ENCODE data around the gene RARB. TPM values are rescaled to one million over a fixed set of nuclear protein-coding genes. Genes with fewer than 3 reads are reported as not detected.

The RARB gene
- total RNA-seq, 1 donor from 2014 or later: 15.0 TPM

DNA sequence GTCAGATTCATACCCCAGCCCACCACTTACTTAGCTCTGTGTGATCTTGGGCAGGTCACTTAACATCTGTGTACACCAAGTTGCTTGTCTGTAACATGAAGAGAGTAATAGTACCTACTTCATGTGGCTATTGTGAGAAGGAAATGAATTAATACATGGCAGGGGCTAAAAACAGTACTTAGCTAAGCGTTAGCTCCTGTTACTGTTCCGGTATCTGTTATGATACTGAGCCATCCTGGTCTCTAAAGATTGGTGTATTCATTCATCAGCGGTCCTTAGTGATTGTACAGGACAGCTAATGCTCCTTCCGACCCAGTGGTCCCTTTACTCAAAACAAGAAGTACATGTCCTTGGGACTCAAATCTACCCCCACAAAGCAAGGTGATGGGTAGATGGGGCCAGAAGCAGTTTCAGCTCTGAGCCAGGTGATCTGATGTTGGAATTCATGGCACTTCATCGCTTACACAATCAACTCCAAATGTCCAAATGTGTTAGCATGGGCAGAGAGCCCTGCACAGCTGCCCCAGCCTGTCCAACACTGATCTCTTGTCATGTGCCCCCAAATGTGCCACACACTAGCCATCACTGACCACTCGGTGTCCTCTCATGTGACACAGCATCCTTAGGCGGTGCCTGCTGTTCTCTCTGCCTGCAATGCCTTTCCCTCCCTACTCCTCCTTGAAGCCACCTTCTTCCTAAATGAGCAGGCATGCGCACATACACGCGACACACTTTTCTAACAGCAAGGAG lies 84.1 kb downstream of the RARB start:
- intact Hi-C loops (cut with DNase I): no loop called here

DNA sequence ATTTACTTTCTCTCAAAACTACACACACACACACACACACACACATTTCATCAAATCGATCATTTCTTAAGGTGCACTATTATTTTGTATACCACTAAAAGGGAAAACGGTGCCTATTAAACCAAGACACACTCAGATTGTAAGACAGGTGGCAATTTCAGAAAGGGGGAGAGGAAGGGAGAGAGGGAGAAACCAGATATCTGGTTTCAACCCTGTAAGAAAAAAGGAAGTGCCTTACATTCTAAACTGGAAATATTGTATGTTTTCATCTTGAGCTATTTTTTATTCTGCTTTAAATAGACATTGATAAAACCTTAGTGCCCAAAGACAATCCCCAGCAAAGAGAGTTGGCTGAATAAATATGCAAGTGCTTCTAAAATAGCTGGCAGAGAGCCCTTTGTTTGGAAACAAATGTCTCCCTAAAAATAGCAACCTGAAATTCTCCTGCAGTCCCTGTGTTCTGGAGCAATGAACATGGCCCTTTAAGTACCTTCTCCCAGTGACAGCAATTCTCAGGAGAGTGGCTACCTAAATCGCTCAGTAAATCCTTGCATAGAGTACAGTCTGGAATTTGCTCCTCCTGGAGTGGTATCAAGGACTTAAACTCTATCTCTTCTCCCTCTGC lies 85.7 kb downstream of the RARB start:
- Histone ChIP-seq H3K27ac (no peak overlapping the region), H3K36me3 (no peaks in the 10 kb centered on the region), H3K4me1 (peaks cover 7% of the 10 kb centered on the region), H3K4me3 (no peak overlapping the region), H3K9me3 (no peaks in the 10 kb centered on the region), H3K27me3 (no peaks in the 10 kb centered on the region)
- no peak for TF ChIP-seq POLR2AphosphoS5 (IDR thresholded peaks at IDR 0.05; ENCODE audit: insufficient read depth in 1 of 2, low read depth in 1 of 2)
- intact Hi-C loops (cut with DNase I): no loop called here
- no peak for DNase-seq (ENCODE audit: extremely low spot score in 2 of 2)

More for the DNA sequence above, 84.1 kb downstream of the RARB start:
- Histone ChIP-seq H3K27ac (no peak overlapping the region), H3K9me3 (no peaks in the 10 kb centered on the region), H3K27me3 (no peaks in the 10 kb centered on the region), H3K36me3 (no peaks in the 10 kb centered on the region), H3K4me1 (peaks cover 7% of the 10 kb centered on the region), H3K4me3 (no peak overlapping the region)
- TF ChIP-seq, protein P1, sequence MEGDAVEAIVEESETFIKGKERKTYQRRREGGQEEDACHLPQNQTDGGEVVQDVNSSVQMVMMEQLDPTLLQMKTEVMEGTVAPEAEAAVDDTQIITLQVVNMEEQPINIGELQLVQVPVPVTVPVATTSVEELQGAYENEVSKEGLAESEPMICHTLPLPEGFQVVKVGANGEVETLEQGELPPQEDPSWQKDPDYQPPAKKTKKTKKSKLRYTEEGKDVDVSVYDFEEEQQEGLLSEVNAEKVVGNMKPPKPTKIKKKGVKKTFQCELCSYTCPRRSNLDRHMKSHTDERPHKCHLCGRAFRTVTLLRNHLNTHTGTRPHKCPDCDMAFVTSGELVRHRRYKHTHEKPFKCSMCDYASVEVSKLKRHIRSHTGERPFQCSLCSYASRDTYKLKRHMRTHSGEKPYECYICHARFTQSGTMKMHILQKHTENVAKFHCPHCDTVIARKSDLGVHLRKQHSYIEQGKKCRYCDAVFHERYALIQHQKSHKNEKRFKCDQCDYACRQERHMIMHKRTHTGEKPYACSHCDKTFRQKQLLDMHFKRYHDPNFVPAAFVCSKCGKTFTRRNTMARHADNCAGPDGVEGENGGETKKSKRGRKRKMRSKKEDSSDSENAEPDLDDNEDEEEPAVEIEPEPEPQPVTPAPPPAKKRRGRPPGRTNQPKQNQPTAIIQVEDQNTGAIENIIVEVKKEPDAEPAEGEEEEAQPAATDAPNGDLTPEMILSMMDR (IDR thresholded peaks at IDR 0.05): no peak
- no peak for TF ChIP-seq POLR2A (IDR thresholded peaks at IDR 0.05)
- no peak for TF ChIP-seq POLR2AphosphoS5 (IDR thresholded peaks at IDR 0.05; ENCODE audit: insufficient read depth in 1 of 2, low read depth in 1 of 2)
- DNase-seq (ENCODE audit: extremely low spot score in 2 of 2): no peak

- no peaks in the 10 kb centered on the region for H3K9me3 ChIP-seq
- H3K27me3 ChIP-seq: no peaks in the 10 kb centered on the region
- H3K27ac ChIP-seq: no peak overlapping the region
- no peaks in the 10 kb centered on the region for H3K4me1 ChIP-seq
- intact Hi-C loops (cut with DNase I): no loop called here
- TF ChIP-seq POLR2AphosphoS5 (IDR thresholded peaks at IDR 0.05; ENCODE audit: insufficient read depth in 1 of 2, low read depth in 1 of 2) (no peak), POLR2A (IDR thresholded peaks at IDR 0.05) (no peak)
- TF ChIP-seq, protein P1 (IDR thresholded peaks at IDR 0.05): no peak
- no peak for DNase-seq (ENCODE audit: extremely low spot score in 2 of 2)
- H3K4me3 ChIP-seq: no peak overlapping the region
- no peaks in the 10 kb centered on the region for H3K36me3 ChIP-seq
Observed at GRCh38 chr3:25515171-25515570, 87.1 kb downstream of the RARB start.

DNA sequence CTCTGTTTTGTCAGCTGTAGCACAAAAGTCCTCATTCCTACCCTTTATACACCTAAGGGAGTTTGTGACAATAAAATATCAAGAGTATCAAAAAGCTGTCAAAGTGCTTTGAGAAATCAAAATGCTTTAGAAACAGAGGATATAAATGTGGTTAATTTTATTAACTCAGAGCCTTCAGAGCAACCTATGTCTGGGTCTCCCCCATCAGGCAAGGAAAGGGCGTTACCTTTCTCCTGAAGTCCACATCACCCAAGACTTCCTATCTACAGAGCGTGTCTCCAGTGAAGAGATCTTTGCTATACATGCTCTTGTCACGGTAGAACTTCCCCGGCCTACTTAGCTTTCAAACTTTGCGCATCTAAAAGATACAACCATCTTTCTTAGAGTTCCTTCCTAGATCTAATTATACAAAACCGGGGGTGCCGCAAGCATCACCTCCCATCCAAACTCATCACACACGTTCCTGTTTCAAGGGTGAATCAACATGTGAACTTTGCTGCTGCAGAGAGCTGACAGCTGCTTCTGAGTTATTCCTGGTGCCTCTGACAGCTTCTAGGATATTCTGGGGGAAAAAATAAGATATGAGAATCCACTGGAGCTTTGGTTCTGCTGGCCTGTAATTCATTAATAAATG lies 93.0 kb downstream of the RARB start:
- intact Hi-C loops (cut with DNase I): no loop called here
- TF ChIP-seq POLR2A (IDR thresholded peaks at IDR 0.05) (no peak), POLR2AphosphoS5 (IDR thresholded peaks at IDR 0.05; ENCODE audit: insufficient read depth in 1 of 2, low read depth in 1 of 2) (no peak)
- TF ChIP-seq, protein P1 (IDR thresholded peaks at IDR 0.05): no peak

DNA sequence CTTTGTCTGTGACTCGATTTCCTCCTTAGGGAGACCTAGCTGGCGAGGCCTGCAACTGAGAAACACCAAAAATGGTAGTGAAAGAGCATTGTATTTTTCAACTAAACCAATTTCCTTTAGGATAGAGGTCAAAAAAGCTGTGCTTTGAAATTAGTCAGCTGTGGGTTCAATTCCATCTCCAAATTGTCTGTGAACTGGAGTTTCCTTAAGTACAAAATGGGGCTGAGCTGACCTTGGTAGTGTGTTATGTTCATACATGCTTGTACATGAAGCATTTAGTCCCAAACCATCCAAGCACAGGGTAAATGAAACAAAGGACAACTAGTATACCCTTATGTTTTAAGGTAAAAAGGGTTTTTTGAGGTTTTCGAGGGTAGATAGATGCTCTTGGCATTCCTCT lies 99.3 kb downstream of the RARB start:
- no peak overlapping the region for H3K27ac ChIP-seq
- H3K4me3 ChIP-seq: no peak overlapping the region
- H3K9me3 ChIP-seq: peaks cover 2% of the 10 kb centered on the region
- TF ChIP-seq, protein P1 (IDR thresholded peaks at IDR 0.05): no peak
- TF ChIP-seq POLR2A (IDR thresholded peaks at IDR 0.05) (no peak), POLR2AphosphoS5 (IDR thresholded peaks at IDR 0.05; ENCODE audit: insufficient read depth in 1 of 2, low read depth in 1 of 2) (no peak)
- peaks cover 10% of the 10 kb centered on the region for H3K4me1 ChIP-seq
- H3K27me3 ChIP-seq: no peaks in the 10 kb centered on the region
- intact Hi-C loops (cut with DNase I): no loop called here
- DNase-seq (ENCODE audit: extremely low spot score in 2 of 2): no peak
- H3K36me3 ChIP-seq: no peaks in the 10 kb centered on the region

More for the DNA sequence above, 93.0 kb downstream of the RARB start:
- no peak for DNase-seq (ENCODE audit: extremely low spot score in 2 of 2)
- no peaks in the 10 kb centered on the region for H3K36me3 ChIP-seq
- no peak overlapping the region for H3K4me3 ChIP-seq
- no peaks in the 10 kb centered on the region for H3K4me1 ChIP-seq
- H3K27me3 ChIP-seq: no peaks in the 10 kb centered on the region
- H3K27ac ChIP-seq: no peak overlapping the region
- H3K9me3 ChIP-seq: no peaks in the 10 kb centered on the region

Measured in vagina (tissue), 2 donors.